ENCODE measurements around the gene KCNA5.

KCNA5 gene

DNA sequence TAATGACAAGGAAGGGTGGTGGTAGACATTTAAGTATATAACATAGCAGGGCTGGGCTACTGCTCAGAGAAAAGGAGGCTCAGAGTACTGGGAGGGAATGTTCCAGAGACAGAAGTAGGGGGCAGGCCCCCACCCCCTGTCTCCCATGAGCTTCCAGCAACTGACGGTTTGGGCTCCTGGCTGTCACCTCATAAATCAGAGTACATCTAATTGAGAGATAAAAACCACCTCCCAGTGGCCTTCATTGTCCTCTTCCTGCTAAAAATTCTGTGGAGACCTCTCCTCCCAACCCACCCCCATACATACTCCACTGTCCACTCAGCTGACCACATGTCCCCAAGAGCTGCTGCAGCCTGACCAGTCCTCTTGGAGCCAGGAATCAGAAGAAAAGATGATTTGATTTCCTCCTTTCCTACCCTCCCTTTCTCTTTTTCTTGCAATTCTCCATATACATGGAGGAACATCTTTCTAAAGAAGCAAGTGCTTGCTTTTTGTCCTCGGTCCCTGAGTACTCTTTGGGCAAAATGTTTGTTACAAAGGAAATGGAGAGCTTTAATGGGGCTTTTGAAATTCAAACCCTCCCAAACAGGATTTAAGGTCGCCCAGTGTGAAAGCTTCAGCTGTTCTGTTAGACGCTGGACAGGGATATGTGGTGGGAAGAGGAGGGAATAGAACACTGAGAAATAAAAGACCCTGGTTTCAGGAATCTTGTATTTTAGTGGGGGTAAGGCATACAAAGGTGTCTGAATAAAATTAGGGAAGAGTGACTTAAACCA lies 16.4 kb upstream of the KCNA5 start:
- no peak for DNase-seq

DNA sequence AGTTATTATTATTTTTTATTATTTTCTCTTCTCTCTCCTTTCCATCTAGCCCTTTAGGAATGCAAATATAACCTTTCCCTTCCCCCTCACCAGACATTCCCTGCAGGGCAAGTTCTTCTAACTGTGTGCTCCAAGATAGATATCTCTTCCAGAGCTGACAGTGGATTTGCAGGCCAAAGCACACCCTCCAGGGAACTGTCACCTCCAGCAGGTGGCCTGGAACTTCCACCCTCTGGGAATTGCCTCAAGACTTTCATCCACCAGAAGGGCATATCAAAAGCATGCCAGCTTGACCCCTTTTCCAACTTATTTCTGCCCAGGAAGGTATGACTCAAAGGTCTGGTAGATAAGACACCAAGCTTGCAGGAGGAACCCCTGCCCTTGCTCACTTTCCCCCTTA lies 13.6 kb upstream of the KCNA5 start:
- DNase-seq = no peak

- DNase-seq = no peak
Measured at GRCh38 chr12:5031242-5031641, 12.4 kb upstream of the KCNA5 start.

- no peak for DNase-seq
Measured at GRCh38 chr12:5031958-5032357, 11.7 kb upstream of the KCNA5 start.

GRCh38 chr12:5032821-5033220 lies 10.9 kb upstream of the KCNA5 start:
- DNase-seq = no peak

- DNase-seq = no peak
Measured at GRCh38 chr12:5033883-5034282, 9.8 kb upstream of the KCNA5 start.

GRCh38 chr12:5034603-5035002 lies 9.1 kb upstream of the KCNA5 start:
- no peak for DNase-seq

GRCh38 chr12:5035618-5036017 lies 8.1 kb upstream of the KCNA5 start:
- no peak for DNase-seq

GRCh38 chr12:5036031-5036430 lies 7.6 kb upstream of the KCNA5 start:
- DNase-seq = no peak

DNA sequence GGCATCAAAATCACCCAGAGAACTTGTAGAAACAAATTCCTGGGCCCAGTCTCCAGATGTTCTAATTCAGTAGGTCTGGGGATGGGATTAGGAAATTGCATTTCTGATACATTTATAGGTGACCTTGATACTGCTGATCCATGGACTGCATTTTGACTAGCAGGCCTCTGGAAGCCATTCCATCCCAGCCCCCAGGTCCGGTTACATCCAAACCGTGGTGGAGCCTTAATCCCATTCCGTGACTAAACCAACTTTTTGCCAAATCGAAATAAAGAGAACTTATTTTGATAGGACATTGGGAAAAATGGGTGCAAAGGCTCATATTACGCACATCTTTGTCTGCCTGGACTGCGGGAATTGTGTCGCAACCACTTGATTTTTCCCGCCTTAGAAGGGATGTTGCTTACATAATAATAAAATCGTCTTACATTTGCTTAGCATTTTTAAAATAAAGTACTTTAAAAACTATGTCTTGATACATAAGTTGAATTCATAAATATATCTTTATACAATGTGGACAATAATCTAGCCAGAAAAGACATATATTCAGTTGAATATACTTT lies 5.8 kb upstream of the KCNA5 start:
- no peak for DNase-seq

DNA sequence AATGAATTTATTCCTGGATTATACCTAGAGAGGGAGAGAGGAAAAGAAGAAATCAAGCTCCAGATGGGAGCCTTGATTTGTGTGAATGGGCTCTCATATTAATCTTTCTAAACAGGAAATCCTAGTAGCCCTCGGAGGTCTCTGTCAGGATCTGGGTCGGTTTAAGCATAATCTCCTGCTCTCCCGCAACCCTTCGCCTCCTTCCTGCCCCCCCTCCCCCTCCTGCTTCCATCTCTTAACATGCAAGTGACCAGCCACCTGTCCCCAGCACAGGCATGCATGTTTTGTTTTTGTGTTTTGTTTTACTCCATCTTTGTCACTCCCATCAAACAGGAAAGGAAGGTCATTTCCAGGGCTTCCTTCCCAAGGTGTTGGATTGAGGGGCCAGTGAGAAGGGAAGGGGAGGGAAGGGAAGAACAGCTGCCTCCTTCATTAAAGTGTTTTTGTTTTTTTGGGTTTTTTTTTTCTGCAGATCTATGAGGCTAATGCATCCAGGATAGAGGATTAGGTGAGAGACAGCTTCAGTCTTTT lies 4.8 kb upstream of the KCNA5 start:
- no peak for DNase-seq

- DNase-seq = no peak
Measured at GRCh38 chr12:5039815-5040214, 3.9 kb upstream of the KCNA5 start.

DNA sequence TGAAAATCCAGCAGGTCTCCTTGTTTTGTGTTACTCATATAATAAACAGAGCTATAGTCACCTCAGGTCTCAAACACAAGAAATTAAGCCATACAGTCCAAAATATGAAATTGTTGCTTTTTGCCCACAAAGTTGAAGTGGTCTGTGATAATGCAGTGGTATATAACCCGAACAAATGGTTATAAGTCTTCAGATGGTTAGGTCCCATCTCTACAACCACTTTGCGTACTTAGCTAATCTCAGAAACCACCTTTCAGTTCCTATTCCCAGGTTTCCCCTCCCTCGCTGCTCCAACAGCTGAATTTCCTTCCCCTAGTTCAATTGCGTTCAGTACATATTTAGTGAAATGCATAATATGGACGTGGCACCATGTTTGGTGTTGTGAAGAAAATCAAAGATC lies 3.3 kb upstream of the KCNA5 start:
- no peak for DNase-seq

DNA sequence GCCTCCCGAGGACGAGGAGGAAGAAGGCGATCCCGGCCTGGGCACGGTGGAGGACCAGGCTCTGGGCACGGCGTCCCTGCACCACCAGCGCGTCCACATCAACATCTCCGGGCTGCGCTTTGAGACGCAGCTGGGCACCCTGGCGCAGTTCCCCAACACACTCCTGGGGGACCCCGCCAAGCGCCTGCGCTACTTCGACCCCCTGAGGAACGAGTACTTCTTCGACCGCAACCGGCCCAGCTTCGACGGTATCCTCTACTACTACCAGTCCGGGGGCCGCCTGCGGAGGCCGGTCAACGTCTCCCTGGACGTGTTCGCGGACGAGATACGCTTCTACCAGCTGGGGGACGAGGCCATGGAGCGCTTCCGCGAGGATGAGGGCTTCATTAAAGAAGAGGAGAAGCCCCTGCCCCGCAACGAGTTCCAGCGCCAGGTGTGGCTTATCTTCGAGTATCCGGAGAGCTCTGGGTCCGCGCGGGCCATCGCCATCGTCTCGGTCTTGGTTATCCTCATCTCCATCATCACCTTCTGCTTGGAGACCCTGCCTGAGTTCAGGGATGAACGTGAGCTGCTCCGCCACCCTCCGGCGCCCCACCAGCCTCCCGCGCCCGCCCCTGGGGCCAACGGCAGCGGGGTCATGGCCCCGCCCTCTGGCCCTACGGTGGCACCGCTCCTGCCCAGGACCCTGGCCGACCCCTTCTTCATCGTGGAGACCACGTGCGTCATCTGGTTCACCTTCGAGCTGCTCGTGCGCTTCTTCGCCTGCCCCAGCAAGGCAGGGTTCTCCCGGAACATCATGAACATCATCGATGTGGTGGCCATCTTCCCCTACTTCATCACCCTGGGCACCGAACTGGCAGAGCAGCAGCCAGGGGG lies 979 bp downstream of the KCNA5 start:
- no peak for DNase-seq

DNA sequence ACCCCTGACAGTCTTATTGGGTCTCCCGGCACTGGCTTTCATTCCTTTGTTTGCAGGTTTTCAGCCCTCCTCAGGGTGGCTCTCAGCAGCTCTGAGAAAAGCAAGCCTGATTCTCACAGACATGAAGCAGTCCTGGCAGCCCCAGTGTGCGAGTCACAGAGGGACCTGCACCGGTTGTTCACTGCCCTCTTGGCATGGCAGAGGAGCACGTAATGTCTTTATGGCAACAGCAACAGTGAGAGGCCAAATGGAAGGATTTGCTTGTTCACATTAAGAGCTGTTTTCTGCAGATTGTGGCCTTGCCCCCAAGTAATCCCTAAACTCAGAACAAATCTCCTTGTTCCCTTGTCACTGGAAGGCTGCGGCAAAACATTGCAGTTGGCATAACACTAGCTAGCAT lies 3.4 kb downstream of the KCNA5 start:
- no peak for DNase-seq

DNA sequence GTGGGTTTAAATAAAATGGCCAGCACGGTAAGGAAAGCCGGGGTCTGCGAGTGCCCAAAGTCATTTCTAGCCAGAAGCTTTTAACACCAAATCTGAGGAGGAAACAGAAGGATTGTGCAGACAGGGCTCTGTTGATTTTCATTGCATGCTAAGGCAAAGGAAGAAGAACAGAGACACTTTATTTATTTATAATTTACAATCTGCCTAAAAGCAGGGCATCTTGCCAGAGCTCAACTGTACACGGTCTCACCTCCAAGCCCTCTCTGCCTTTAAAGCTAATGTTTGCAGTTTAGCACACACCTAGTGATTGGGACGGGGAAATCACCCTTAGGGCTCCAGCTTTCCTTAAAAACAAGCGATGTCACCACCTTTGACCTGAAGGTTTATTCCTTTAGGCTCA lies 4.0 kb downstream of the KCNA5 start:
- no peak for DNase-seq

GRCh38 chr12:5050542-5050941 lies 6.9 kb downstream of the KCNA5 start:
- no peak for DNase-seq

DNA sequence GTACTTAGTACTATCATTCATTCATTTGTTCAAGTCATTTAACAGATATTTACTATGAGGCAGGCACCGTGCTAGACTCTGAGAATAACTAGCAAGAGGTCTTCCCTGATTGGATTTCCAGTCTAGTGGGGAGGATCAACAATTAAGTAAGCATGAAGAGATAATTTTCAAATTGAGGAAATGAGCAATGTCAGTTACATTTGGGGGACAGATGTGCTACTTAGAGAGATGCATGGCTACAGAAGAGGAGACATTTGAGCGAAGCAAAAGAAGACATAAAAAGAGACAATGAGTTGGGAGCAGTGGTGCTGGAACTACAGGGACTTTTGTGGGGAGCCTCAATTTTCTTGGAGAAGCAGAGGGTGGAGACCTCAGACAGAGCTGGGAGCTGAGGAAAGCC lies 7.7 kb downstream of the KCNA5 start:
- DNase-seq = no peak

GRCh38 chr12:5051913-5052312 lies 8.2 kb downstream of the KCNA5 start:
- DNase-seq = no peak

GRCh38 chr12:5052348-5052747 lies 8.7 kb downstream of the KCNA5 start:
- DNase-seq = no peak

GRCh38 chr12:5059358-5059757 lies 15.7 kb downstream of the KCNA5 start:
- DNase-seq = no peak

GRCh38 chr12:5060958-5061357 lies 17.3 kb downstream of the KCNA5 start:
- no peak for DNase-seq

DNA sequence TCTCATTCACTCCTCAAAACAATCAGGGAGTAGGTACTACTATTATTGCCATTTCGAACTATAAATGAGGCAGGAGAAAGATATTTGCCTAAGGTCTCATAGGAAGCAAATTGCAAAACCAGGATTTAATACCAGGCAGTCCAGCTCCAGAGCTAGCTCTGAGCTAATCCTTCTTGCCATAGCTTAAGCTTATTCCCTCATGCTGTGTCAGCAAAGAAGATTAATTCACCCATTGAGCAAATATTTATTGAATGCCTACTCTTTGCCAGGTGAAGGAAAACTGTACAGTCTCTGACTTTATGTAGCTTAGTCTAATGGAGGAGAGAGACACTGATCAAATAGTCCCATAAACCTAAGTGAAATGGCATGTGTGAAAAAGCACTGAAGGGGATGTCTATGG lies 19.5 kb downstream of the KCNA5 start:
- no peak for DNase-seq

Measured in SW 1271 (cell line).